OCI-LY7 (cell line): ENCODE results near the gene AHNAK2. TPM values are rescaled to one million over a fixed set of nuclear protein-coding genes. Genes with fewer than 3 reads are reported as not detected.

Experiments used
- BruUV-seq: library from RNA; stranded (reverse); fragments of 400-500 nt; replicated peaks from 2 replicates; lab custom pipeline; 2021; lab: Mats Ljungman, UMichigan
- CTCF ChIA-PET: fragments of 300-600 bp; sonication (Branson Sonifier 250); formaldehyde crosslinking; loops from one replicate; lab custom pipeline; 2022; ENCODE audit warnings: antibody characterized with exemption; ENCODE audit not compliant: unreplicated experiment; lab: Charles Lee
- POLR2A ChIA-PET: fragments of 300-600 bp; sonication (Branson Sonifier 250); formaldehyde crosslinking; loops from one replicate; lab custom pipeline; 2022; ENCODE audit warnings: antibody characterized with exemption; lab: Charles Lee
- DNase-seq: peaks from one replicate; pipeline ENCODE4 v3.0.0-alpha.2; 2015; ENCODE audit warnings: low spot score
- H2AFZ ChIP-seq: fragments of 200-600 bp; sonication (generic), shearing (Covaris generic); 2 replicates; pipeline ENCODE4 v1.6.1; 2014; ENCODE audit warnings: mild to moderate bottlenecking, antibody characterized with exemption, low read length, moderate library complexity
- H3K27ac ChIP-seq: fragments of 200-600 bp; sonication (generic); 2 replicates; pipeline ENCODE4 v1.5.1; 2014; ENCODE audit warnings: mixed run types, low read depth, mild to moderate bottlenecking, moderate library complexity, low read length, inconsistent platforms; ENCODE audit not compliant: poor library complexity, severe bottlenecking
- H3K36me3 ChIP-seq: fragments of 200-600 bp; sonication (generic); 2 replicates; pipeline ENCODE4 v1.6.1; 2014; ENCODE audit warnings: mild to moderate bottlenecking, antibody characterized with exemption, low read length, moderate library complexity, mixed read lengths; ENCODE audit not compliant: insufficient read depth
- H3K4me1 ChIP-seq: fragments of 200-600 bp; sonication (generic); 2 replicates; pipeline ENCODE4 v1.5.1; 2014; ENCODE audit warnings: mild to moderate bottlenecking, low read length; ENCODE audit not compliant: insufficient read depth, poor library complexity, severe bottlenecking
- H3K4me2 ChIP-seq: fragments of 200-600 bp; sonication (generic); 2 replicates; pipeline ENCODE4 v1.6.1; 2014; ENCODE audit warnings: mild to moderate bottlenecking, low read length
- H3K4me3 ChIP-seq: fragments of 200-600 bp; sonication (generic); 2 replicates; pipeline ENCODE4 v1.5.1; 2014; ENCODE audit warnings: mild to moderate bottlenecking, low read depth, low read length; ENCODE audit not compliant: poor library complexity, severe bottlenecking
- H3K79me2 ChIP-seq: fragments of 200-600 bp; sonication (generic); 2 replicates; pipeline ENCODE4 v1.6.1; 2016; ENCODE audit warnings: low read depth, mild to moderate bottlenecking, low read length, moderate library complexity, mixed read lengths; ENCODE audit not compliant: insufficient read depth
- H3K9me2 ChIP-seq: fragments of 200-600 bp; sonication (generic); 2 replicates; pipeline ENCODE4 v1.6.1; 2016; ENCODE audit warnings: mild to moderate bottlenecking, low read length, mixed read lengths; ENCODE audit not compliant: insufficient read depth
- H3K9me3 ChIP-seq: fragments of 200-600 bp; sonication (generic); 2 replicates; pipeline ENCODE4 v1.6.1; 2014; ENCODE audit warnings: mild to moderate bottlenecking, mixed run types, low read length, mixed read lengths
- H4K20me1 ChIP-seq: fragments of 200-600 bp; sonication (generic); 2 replicates; pipeline ENCODE4 v1.6.1; 2014; ENCODE audit warnings: mild to moderate bottlenecking, antibody characterized with exemption, low read length, moderate library complexity, mixed read lengths; ENCODE audit not compliant: insufficient read depth
- CTCF ChIP-seq: fragments of 200-600 bp; sonication (generic); conservative IDR thresholded peaks from 2 replicates; pipeline ENCODE4 v1.5.1; 2014; ENCODE audit warnings: mild to moderate bottlenecking, antibody characterized with exemption, low read length, moderate library complexity, mixed read lengths
- EZH2phosphoT487 ChIP-seq: fragments of 200-600 bp; sonication (generic); IDR thresholded peaks from 2 replicates; pipeline ENCODE4 v1.6.1; 2018; ENCODE audit warnings: low read depth, borderline replicate concordance, mild to moderate bottlenecking, mixed run types, antibody characterized with exemption, low read length, moderate library complexity, mixed read lengths
- intact Hi-C: fragments of 100-400 bp; cut with micrococcal nuclease; formaldehyde crosslinking; loops from one replicate; pipeline ENCODE4 v1.10.0; 2022; ENCODE audit not compliant: unreplicated experiment
- total RNA-seq, 2 experiments: library from RNA; depleted of rRNA in 1 of 2; stranded (reverse); fragments of >200 nt in 1 of 2; shearing (Covaris generic) in 1 of 2; gene quantifications; 2 replicates each; pipeline ENCODE4 v1.2.3, GENCODE V29; 2014 to 2022

AHNAK2 gene
- total RNA-seq, 2 experiments from 2014 or later: 0.61 TPM; not detected in 1

GRCh38 chr14:105026802-105027563, 48.8 kb upstream of the AHNAK2 start:
- H2AFZ ChIP-seq: 0 out of 2 replicates have a peak overlapping the region, but pooled peaks have one; percentile 7
- H3K4me3 ChIP-seq: no peak overlapping the region
- no TSS peak for BruUV-seq
- H3K4me2 ChIP-seq: peak overlapping the region; percentile 16
- peaks cover 34% of the 10 kb centered on the region for H3K4me1 ChIP-seq
- no peaks in the 10 kb centered on the region for H3K9me2 ChIP-seq
- peaks cover 8% of the 10 kb centered on the region for H3K79me2 ChIP-seq
- H3K36me3 ChIP-seq: no peaks in the 10 kb centered on the region
- H4K20me1 ChIP-seq: no peaks in the 10 kb centered on the region
- no peak for TF ChIP-seq CTCF
- TF ChIP-seq EZH2phosphoT487: no peak
- no peaks in the 10 kb centered on the region for H3K9me3 ChIP-seq
- no peak overlapping the region for H3K27ac ChIP-seq
- intact Hi-C loops: loop anchor here (10.0 kb wide), 1 partner anchor 272 kb away; the partner anchor contains the start of gene SIVA1
- ChIA-PET POLR2A (interaction anchor here (0.8 to 1.1 kb wide), 2 partner anchors 9 to 10 kb away, joined by 3 read pairs; no protein-coding TSS in a partner anchor), CTCF (no interaction called here)
- peak; percentile 38 for DNase-seq

GRCh38 chr14:105026033-105026785, 48.0 kb upstream of the AHNAK2 start:
- H2AFZ ChIP-seq: no peak overlapping the region
- peaks cover 34% of the 10 kb centered on the region for H3K4me1 ChIP-seq
- H3K36me3 ChIP-seq: no peaks in the 10 kb centered on the region
- ChIA-PET CTCF (interaction anchor here (0.5 kb wide), 1 partner anchor 60 kb away, joined by 3 read pairs; no protein-coding TSS in a partner anchor), POLR2A (interaction anchor here (0.8 kb wide), 1 partner anchor 8 kb away, joined by 3 read pairs; no protein-coding TSS in a partner anchor)
- H3K27ac ChIP-seq: no peak overlapping the region
- no peaks in the 10 kb centered on the region for H3K9me2 ChIP-seq
- intact Hi-C loops: loop anchor here (10.0 kb wide), 1 partner anchor 271 kb away; the partner anchor contains the start of gene SIVA1
- H4K20me1 ChIP-seq: no peaks in the 10 kb centered on the region
- peaks cover 15% of the 10 kb centered on the region for H3K79me2 ChIP-seq
- H3K4me2 ChIP-seq: no peak overlapping the region
- H3K4me3 ChIP-seq: no peak overlapping the region
- no TSS peak for BruUV-seq
- no peak for DNase-seq
- H3K9me3 ChIP-seq: no peaks in the 10 kb centered on the region
- no peak for TF ChIP-seq EZH2phosphoT487
- no peak for TF ChIP-seq CTCF
